ENCODE data around the gene LINC01488. TPM values are rescaled to one million over a fixed set of nuclear protein-coding genes. Genes with fewer than 3 reads are reported as not detected.

Gene LINC01488
- total and polyA plus RNA-seq, 2 of the 13 experiments (the other 11 are each of a cell fraction or from before 2014, with no cell fraction given), result 0.26 to 0.58 TPM

DNA sequence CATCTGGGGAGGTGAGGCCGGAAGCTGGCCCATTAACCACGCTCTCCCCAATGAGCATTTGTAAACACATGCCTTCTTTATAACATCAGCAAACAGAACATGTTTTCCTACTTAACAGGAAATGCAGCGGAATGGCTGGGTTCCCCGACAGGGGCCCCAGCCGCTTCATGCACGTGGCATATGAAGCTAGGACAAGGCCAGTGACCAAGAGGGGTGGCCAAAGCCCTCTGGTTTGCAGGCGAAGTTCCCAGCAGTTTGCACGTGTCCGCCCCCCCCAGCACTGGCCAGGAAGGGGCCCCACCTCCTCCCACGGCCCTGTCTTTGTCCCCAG, 38.7 kb upstream of the LINC01488 start (continued):
- TF ChIP-seq, protein P1, sequence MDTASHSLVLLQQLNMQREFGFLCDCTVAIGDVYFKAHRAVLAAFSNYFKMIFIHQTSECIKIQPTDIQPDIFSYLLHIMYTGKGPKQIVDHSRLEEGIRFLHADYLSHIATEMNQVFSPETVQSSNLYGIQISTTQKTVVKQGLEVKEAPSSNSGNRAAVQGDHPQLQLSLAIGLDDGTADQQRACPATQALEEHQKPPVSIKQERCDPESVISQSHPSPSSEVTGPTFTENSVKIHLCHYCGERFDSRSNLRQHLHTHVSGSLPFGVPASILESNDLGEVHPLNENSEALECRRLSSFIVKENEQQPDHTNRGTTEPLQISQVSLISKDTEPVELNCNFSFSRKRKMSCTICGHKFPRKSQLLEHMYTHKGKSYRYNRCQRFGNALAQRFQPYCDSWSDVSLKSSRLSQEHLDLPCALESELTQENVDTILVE (CRISPR knock-in tag; IDR thresholded peaks at IDR 0.05), result peak; percentile 79; the same call in 1 of the 2 replicates
- peak; percentile 90; the same call in 1 of the 2 replicates for TF ChIP-seq ZNF816 (CRISPR knock-in tag; IDR thresholded peaks at IDR 0.05; ENCODE audit: borderline replicate concordance)
- peak; percentile 84 for TF ChIP-seq SPEN (CRISPR knock-in tag; IDR thresholded peaks at IDR 0.05; ENCODE audit: low read depth)
- 0 out of 2 replicates have a peak, but pooled peaks have one; percentile 20 for TF ChIP-seq ZBTB21 (CRISPR knock-in tag; IDR thresholded peaks at IDR 0.05)
- TF ChIP-seq U2AF2 (IDR thresholded peaks at IDR 0.05; ENCODE audit: low read depth, low read length), result no peak
- TF ChIP-seq EHMT2 (IDR thresholded peaks at IDR 0.05; ENCODE audit: borderline replicate concordance, low read depth, low read length), result no peak
- TF ChIP-seq, protein P2, sequence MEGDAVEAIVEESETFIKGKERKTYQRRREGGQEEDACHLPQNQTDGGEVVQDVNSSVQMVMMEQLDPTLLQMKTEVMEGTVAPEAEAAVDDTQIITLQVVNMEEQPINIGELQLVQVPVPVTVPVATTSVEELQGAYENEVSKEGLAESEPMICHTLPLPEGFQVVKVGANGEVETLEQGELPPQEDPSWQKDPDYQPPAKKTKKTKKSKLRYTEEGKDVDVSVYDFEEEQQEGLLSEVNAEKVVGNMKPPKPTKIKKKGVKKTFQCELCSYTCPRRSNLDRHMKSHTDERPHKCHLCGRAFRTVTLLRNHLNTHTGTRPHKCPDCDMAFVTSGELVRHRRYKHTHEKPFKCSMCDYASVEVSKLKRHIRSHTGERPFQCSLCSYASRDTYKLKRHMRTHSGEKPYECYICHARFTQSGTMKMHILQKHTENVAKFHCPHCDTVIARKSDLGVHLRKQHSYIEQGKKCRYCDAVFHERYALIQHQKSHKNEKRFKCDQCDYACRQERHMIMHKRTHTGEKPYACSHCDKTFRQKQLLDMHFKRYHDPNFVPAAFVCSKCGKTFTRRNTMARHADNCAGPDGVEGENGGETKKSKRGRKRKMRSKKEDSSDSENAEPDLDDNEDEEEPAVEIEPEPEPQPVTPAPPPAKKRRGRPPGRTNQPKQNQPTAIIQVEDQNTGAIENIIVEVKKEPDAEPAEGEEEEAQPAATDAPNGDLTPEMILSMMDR (CRISPR knock-in tag; IDR thresholded peaks at IDR 0.05), result 0 out of 2 replicates have a peak, but pooled peaks have one; percentile 22
- peak; percentile 39; the same call in 1 of the 2 replicates for TF ChIP-seq GATAD1 (CRISPR knock-in tag; IDR thresholded peaks at IDR 0.05)
- peak; percentile 34; the same call in 1 of the 2 replicates for TF ChIP-seq ONECUT2 (CRISPR knock-in tag; IDR thresholded peaks at IDR 0.05)
- TF ChIP-seq, protein P3, sequence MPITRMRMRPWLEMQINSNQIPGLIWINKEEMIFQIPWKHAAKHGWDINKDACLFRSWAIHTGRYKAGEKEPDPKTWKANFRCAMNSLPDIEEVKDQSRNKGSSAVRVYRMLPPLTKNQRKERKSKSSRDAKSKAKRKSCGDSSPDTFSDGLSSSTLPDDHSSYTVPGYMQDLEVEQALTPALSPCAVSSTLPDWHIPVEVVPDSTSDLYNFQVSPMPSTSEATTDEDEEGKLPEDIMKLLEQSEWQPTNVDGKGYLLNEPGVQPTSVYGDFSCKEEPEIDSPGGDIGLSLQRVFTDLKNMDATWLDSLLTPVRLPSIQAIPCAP (CRISPR knock-in tag; IDR thresholded peaks at IDR 0.05; ENCODE audit: low read depth), result no peak
- TF ChIP-seq EP300 (IDR thresholded peaks at IDR 0.05; ENCODE audit: low read depth in 2 of 2, low read length in 2 of 2), result peak in 1 of 2 experiments; percentile 79; a peak in 2 of 4 replicates
- TF ChIP-seq EP300 (CRISPR knock-in tag; IDR thresholded peaks at IDR 0.05; ENCODE audit: borderline replicate concordance), result peak; percentile 68; the same call in 1 of the 2 replicates
- TF ChIP-seq NFIC (IDR thresholded peaks at IDR 0.05; ENCODE audit: low read length), result no peak
- TF ChIP-seq ZNF3 (CRISPR knock-in tag; IDR thresholded peaks at IDR 0.05), result no peak; the same call in 1 of the 2 replicates
- TF ChIP-seq, protein P4, sequence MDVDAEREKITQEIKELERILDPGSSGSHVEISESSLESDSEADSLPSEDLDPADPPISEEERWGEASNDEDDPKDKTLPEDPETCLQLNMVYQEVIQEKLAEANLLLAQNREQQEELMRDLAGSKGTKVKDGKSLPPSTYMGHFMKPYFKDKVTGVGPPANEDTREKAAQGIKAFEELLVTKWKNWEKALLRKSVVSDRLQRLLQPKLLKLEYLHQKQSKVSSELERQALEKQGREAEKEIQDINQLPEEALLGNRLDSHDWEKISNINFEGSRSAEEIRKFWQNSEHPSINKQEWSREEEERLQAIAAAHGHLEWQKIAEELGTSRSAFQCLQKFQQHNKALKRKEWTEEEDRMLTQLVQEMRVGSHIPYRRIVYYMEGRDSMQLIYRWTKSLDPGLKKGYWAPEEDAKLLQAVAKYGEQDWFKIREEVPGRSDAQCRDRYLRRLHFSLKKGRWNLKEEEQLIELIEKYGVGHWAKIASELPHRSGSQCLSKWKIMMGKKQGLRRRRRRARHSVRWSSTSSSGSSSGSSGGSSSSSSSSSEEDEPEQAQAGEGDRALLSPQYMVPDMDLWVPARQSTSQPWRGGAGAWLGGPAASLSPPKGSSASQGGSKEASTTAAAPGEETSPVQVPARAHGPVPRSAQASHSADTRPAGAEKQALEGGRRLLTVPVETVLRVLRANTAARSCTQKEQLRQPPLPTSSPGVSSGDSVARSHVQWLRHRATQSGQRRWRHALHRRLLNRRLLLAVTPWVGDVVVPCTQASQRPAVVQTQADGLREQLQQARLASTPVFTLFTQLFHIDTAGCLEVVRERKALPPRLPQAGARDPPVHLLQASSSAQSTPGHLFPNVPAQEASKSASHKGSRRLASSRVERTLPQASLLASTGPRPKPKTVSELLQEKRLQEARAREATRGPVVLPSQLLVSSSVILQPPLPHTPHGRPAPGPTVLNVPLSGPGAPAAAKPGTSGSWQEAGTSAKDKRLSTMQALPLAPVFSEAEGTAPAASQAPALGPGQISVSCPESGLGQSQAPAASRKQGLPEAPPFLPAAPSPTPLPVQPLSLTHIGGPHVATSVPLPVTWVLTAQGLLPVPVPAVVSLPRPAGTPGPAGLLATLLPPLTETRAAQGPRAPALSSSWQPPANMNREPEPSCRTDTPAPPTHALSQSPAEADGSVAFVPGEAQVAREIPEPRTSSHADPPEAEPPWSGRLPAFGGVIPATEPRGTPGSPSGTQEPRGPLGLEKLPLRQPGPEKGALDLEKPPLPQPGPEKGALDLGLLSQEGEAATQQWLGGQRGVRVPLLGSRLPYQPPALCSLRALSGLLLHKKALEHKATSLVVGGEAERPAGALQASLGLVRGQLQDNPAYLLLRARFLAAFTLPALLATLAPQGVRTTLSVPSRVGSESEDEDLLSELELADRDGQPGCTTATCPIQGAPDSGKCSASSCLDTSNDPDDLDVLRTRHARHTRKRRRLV (CRISPR knock-in tag; IDR thresholded peaks at IDR 0.05), result no peak
- no peak for TF ChIP-seq YEATS4 (CRISPR knock-in tag; IDR thresholded peaks at IDR 0.05; ENCODE audit: borderline replicate concordance)
- no peak for TF ChIP-seq ZNF260 (CRISPR knock-in tag; IDR thresholded peaks at IDR 0.05; ENCODE audit: borderline replicate concordance, low read depth)
- no peak for TF ChIP-seq MTF2 (CRISPR knock-in tag; IDR thresholded peaks at IDR 0.05; ENCODE audit: borderline replicate concordance)
- peak; percentile 41; the same call in 1 of the 2 replicates for TF ChIP-seq TBX3 (IDR thresholded peaks at IDR 0.05; ENCODE audit: borderline replicate concordance)
- TF ChIP-seq ZNF441 (CRISPR knock-in tag; IDR thresholded peaks at IDR 0.05; ENCODE audit: borderline replicate concordance), result peak; percentile 67; the same call in 1 of the 2 replicates
- no peak for TF ChIP-seq ZNF326 (CRISPR knock-in tag; IDR thresholded peaks at IDR 0.05; ENCODE audit: borderline replicate concordance)
- TF ChIP-seq ZBTB1 (CRISPR knock-in tag; IDR thresholded peaks at IDR 0.05; ENCODE audit: borderline replicate concordance), result no peak
- TF ChIP-seq CENPX (CRISPR knock-in tag; IDR thresholded peaks at IDR 0.05), result no peak
